ENCODE results near the gene LCE1D.

DNA sequence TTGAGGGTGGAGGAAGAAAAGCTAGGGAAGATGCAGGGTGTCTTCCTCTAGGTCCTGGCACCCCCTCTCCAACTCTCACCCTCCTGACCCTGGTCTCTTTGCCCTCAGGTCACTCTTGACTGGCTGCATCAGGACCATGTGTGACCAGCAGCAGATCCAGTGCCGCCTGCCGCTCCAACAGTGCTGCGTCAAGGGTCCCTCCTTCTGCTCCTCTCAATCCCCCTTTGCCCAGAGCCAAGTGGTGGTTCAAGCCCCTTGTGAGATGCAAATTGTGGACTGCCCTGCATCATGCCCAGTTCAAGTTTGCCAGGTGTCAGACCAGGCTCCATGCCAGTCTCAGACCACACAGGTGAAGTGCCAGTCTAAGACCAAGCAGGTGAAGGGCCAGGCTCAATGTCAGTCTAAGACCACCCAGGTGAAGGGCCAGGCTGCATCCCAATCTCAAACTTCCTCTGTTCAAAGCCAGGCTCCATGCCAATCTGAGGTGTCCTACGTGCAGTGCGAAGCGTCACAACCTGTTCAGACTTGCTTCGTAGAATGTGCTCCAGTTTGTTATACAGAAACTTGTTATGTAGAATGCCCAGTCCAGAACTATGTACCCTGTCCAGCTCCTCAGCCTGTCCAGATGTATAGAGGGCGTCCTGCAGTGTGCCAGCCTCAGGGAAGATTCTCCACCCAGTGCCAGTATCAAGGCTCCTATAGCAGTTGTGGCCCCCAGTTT, 36.9 kb upstream of the LCE1D start:
- no peak for TF ChIP-seq EZH2 (IDR thresholded peaks at IDR 0.05)
- TF ChIP-seq, protein P1, sequence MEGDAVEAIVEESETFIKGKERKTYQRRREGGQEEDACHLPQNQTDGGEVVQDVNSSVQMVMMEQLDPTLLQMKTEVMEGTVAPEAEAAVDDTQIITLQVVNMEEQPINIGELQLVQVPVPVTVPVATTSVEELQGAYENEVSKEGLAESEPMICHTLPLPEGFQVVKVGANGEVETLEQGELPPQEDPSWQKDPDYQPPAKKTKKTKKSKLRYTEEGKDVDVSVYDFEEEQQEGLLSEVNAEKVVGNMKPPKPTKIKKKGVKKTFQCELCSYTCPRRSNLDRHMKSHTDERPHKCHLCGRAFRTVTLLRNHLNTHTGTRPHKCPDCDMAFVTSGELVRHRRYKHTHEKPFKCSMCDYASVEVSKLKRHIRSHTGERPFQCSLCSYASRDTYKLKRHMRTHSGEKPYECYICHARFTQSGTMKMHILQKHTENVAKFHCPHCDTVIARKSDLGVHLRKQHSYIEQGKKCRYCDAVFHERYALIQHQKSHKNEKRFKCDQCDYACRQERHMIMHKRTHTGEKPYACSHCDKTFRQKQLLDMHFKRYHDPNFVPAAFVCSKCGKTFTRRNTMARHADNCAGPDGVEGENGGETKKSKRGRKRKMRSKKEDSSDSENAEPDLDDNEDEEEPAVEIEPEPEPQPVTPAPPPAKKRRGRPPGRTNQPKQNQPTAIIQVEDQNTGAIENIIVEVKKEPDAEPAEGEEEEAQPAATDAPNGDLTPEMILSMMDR (IDR thresholded peaks at IDR 0.05): no peak
- no peak for TF ChIP-seq EZH2phosphoT487 (IDR thresholded peaks at IDR 0.05)

Data from neural progenitor cell (in vitro differentiated cells).